Stomach (tissue), 9 donors: ENCODE results near the gene MAPKAPK3. TPM values are rescaled to one million over a fixed set of nuclear protein-coding genes. Genes with fewer than 3 reads are reported as not detected.
A peak's percentile ranks its signal among the peaks of the same experiment; 100 is the strongest.

Experiments
- DNase-seq, 2 donors: peaks; one replicate each; pipeline versions ENCODE4 v3.0.0 to v3.0.0-alpha.2; 2013 to 2019
- H3K27ac ChIP-seq, 5 donors: fragments of 200-600 bp in 4 of 5; sonication (generic) in 4 of 5; one replicate each; pipeline ENCODE4 v1.5.1; 2013 to 2019; ENCODE audit warnings: mild to moderate bottlenecking in 1 of 5, moderate library complexity in 1 of 5
- H3K27me3 ChIP-seq, 3 donors: fragments of 200-600 bp; sonication (generic); one replicate each; pipeline ENCODE4 v1.5.1; 2017 to 2019; ENCODE audit warnings: mixed run types in 1 of 3
- H3K36me3 ChIP-seq, 4 donors: fragments of 200-600 bp; sonication (generic); 1 replicate in 3 of 4; 2 replicates in 1 of 4; pipeline ENCODE4 v1.5.1; 2016 to 2019
- H3K4me1 ChIP-seq, 4 donors: fragments of 200-600 bp; sonication (generic); one replicate each; pipeline ENCODE4 v1.5.1; 2016 to 2019
- H3K4me3 ChIP-seq, 4 donors: fragments of 200-600 bp; sonication (generic) in 3 of 4; one replicate each; pipeline ENCODE4 v1.5.1; 2016 to 2019; ENCODE audit warnings: mild to moderate bottlenecking in 1 of 4
- H3K9me3 ChIP-seq, 4 donors: fragments of 200-600 bp; sonication (generic); one replicate each; pipeline ENCODE4 v1.5.1; 2016 to 2019
- EP300 ChIP-seq: sonication (generic); formaldehyde crosslinking; IDR thresholded peaks from one replicate; pipeline ENCODE4 v1.6.1; 2017; ENCODE audit warnings: antibody characterized with exemption
- POLR2A ChIP-seq, 4 donors: fragments of 450-650 bp; IDR thresholded peaks; one replicate each; pipeline ENCODE4 v1.6.1; 2016; ENCODE audit warnings: antibody characterized with exemption in 4 of 4, control low read depth in 2 of 4, mild to moderate bottlenecking in 1 of 4, moderate library complexity in 1 of 4
- POLR2AphosphoS5 ChIP-seq, 3 donors: sonication (generic); formaldehyde crosslinking; IDR thresholded peaks; one replicate each; pipeline ENCODE4 v1.6.1; 2016; ENCODE audit warnings: antibody characterized with exemption in 3 of 3
- WGBS, 5 donors: extraction: QIAGEN DNeasy Blood & Tissue Kit in 3 of 5; methylation state at CpG; one replicate each; pipeline versions ENCODE4 v1.1.5 to v1.1.7; 2013 to 2018; 5-methylcytosine and 5-hydroxymethylcytosine counted together
- intact Hi-C: fragments of 100-400 bp; cut with DNase I; formaldehyde crosslinking; loops from one replicate; pipeline ENCODE4 v1.15.1; 2023; ENCODE audit warnings: low total_unique reads
- polyA plus RNA-seq, 3 donors: library from polyadenylated mRNA; stranded (reverse); fragments of 200-250 nt; gene quantifications; one replicate each; pipeline ENCODE4 v1.2.3, GENCODE V29; 2013
- total RNA-seq, 5 donors: library from RNA; depleted of rRNA; stranded (reverse); fragments of >200 nt; gene quantifications; one replicate each; pipeline versions ENCODE4 v1.1.0 to v1.2.3, GENCODE V29; 2014 to 2016
- TF ChIP-seq, protein P1 (sequence below), 7 experiments: fragments of 450-650 bp in 4 of 7; fragments of 200-600 bp in 3 of 7; sonication (generic) in 3 of 7; IDR thresholded peaks; one replicate each; pipeline ENCODE4 v1.5.1; 2016 to 2019; ENCODE audit warnings: antibody characterized with exemption in 7 of 7, control low read depth in 2 of 7, mild to moderate bottlenecking in 1 of 7
- donor health status: healthy with polysubstance abuse.
- donor health status: Bipolar disorder and iron deficiency.
- donor health status: healthy.

The MAPKAPK3 gene
- total and polyA plus RNA-seq, 8 donors = 10.3 to 50.0 (median 29.4) TPM

DNA sequence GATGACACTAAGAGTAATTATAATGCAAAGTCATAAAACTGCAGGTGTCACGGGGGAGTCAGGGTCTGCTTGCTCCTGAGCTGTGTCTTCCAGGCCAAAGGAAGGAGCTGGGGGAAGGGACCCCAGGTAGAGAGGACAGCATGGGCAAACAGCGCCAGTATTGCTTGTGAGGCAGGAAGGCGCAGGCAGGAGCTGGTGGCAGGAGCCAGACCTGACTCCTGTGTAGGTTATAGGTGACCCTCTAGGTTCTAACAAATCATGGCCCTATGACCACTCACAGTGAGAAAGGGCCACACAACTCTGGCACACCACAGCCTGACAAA is 7.2 kb upstream of the MAPKAPK3 start:
- peak overlapping the region; percentile 59 to 83 (median 71) for H3K4me3 ChIP-seq
- TF ChIP-seq POLR2A (IDR thresholded peaks at IDR 0.05) (no peak), POLR2AphosphoS5 (IDR thresholded peaks at IDR 0.05) (no peak), EP300 (no peak)
- TF ChIP-seq, protein P1, sequence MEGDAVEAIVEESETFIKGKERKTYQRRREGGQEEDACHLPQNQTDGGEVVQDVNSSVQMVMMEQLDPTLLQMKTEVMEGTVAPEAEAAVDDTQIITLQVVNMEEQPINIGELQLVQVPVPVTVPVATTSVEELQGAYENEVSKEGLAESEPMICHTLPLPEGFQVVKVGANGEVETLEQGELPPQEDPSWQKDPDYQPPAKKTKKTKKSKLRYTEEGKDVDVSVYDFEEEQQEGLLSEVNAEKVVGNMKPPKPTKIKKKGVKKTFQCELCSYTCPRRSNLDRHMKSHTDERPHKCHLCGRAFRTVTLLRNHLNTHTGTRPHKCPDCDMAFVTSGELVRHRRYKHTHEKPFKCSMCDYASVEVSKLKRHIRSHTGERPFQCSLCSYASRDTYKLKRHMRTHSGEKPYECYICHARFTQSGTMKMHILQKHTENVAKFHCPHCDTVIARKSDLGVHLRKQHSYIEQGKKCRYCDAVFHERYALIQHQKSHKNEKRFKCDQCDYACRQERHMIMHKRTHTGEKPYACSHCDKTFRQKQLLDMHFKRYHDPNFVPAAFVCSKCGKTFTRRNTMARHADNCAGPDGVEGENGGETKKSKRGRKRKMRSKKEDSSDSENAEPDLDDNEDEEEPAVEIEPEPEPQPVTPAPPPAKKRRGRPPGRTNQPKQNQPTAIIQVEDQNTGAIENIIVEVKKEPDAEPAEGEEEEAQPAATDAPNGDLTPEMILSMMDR (IDR thresholded peaks at IDR 0.05) = no peak
- no peaks in the 10 kb centered on the region for H3K27me3 ChIP-seq
- H3K27ac ChIP-seq = peak overlapping the region; percentile 87 to 97 (median 91)
- H3K36me3 ChIP-seq = peaks cover 19 to 34% (median 33%) of the 10 kb centered on the region in 4 donors
- no peaks in the 10 kb centered on the region for H3K9me3 ChIP-seq
- peaks cover 51 to 91% (median 85%) of the 10 kb centered on the region in 4 donors for H3K4me1 ChIP-seq
- DNase-seq = no peak
- 81 to 90% (median 86%) methylated on average over 3 of the region's 3 CpGs for WGBS, 5 donors
- intact Hi-C loops = loop anchor here (5.0 kb wide), 1 partner anchor 37 kb away; no protein-coding TSS in a partner anchor

GRCh38 chr3:50610181-50610971 is 6.6 kb upstream of the MAPKAPK3 start:
- peak; percentile 84 to 89 for DNase-seq
- WGBS, 5 donors = 43 to 57% (median 53%) methylated on average over 4 to 6 of the region's 6 CpGs
- Histone ChIP-seq H3K27me3 (no peaks in the 10 kb centered on the region), H3K9me3 (no peaks in the 10 kb centered on the region), H3K4me3 (peak overlapping the region; percentile 59 to 83 (median 71)), H3K27ac (peak overlapping the region; percentile 87 to 97 (median 91)), H3K36me3 (peaks cover 19 to 29% (median 28%) of the 10 kb centered on the region in 4 donors), H3K4me1 (peaks cover 45 to 84% (median 79%) of the 10 kb centered on the region in 4 donors)
- intact Hi-C loops = loop anchor here (5.0 kb wide), 1 partner anchor 38 kb away; no protein-coding TSS in a partner anchor
- TF ChIP-seq EP300 (no peak), POLR2AphosphoS5 (IDR thresholded peaks at IDR 0.05) (peak in 1 of 3 donors; percentile 24)

DNA sequence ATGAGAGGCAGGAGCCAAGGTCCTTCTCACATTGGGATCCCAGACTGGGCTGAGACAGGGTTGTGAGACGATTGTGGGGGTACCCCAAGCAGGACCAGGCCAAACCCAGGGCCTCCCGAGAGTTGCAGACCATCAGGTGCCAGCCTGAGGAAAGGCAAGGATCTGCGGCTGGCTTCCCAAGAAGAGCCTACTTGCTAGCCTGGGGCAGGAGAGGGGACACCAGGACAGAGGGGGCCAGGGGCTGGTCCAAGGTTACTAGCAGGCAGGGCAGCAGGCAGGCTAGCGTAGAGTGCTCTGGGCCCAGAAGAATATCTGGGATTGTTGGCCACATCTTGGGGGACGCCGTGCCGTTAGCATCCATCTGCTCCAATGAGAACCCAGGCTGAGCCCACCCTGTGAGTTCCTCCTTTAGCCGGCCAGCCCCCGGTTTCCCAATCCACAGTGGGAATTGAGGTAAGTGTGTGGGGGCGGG is 5.9 kb upstream of the MAPKAPK3 start:
- H3K36me3 ChIP-seq = peaks cover 19 to 26% (median 25%) of the 10 kb centered on the region in 4 donors
- no peak for DNase-seq
- 5 to 9% (median 6%) methylated on average over 10 of the region's 10 CpGs for WGBS, 5 donors
- H3K27ac ChIP-seq = peak overlapping the region; percentile 87 to 97 (median 91)
- H3K9me3 ChIP-seq = no peaks in the 10 kb centered on the region
- peak overlapping the region; percentile 59 to 83 (median 71) for H3K4me3 ChIP-seq
- TF ChIP-seq POLR2AphosphoS5 (IDR thresholded peaks at IDR 0.05) (no peak), EP300 (no peak)
- TF ChIP-seq, protein P1 (IDR thresholded peaks at IDR 0.05) = no peak
- H3K4me1 ChIP-seq = peaks cover 41 to 83% (median 77%) of the 10 kb centered on the region in 4 donors
- H3K27me3 ChIP-seq = no peaks in the 10 kb centered on the region
- intact Hi-C loops = loop anchor here (5.0 kb wide), 1 partner anchor 39 kb away; no protein-coding TSS in a partner anchor

DNA sequence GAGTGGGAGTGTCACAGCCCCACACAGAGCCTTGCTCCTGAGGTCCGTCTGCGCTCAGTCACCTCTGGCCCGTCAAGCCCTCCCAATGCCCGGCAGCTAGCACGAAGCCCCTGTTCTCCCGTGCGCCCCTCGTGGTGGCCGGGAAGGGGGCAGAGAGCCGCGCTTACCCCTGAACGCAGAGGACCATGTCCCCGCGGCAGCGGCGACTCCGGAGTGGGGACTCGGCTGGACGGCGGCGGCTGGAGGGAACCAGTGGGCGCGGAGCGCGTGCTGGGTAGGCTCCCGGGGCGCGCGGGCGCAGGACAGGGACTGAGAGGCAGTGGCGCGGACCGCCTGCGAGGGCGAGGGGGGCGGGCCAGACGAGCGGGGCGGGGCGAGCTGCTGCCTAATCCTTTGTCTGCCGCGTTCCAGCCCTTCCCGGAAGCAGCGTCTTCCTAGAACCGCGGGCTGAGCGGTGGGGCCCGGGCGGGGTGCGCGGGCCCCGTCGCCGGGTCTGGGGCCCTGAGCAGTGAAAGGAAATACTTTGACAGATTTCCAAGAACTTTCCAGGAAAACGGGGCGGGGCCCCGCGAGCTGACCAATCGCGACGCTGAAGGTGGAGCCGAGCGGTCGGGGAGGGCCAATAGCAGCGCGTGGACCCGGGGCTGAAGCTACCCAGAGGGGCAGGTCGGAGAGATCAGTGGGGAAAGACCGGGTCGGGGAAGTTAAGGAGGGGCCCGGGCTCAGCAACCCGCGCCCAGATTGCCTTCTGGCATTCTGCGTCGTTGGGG is 5.3 kb upstream of the MAPKAPK3 start, which contains the start of gene CISH:
Gene CISH, minus strand, starts transcription at position 311 of the 770 bp plus-strand sequence. Its CDS starts 124 bp downstream, at position 187.
- Histone ChIP-seq H3K9me3 (no peaks in the 10 kb centered on the region), H3K27me3 (no peaks in the 10 kb centered on the region), H3K36me3 (peaks cover 17 to 20% (median 19%) of the 10 kb centered on the region in 4 donors), H3K27ac (peak within 1 kb of the TSS; percentile 87 to 97 (median 91)), H3K4me3 (peak within 1 kb of the TSS; percentile 59 to 83 (median 71)), H3K4me1 (peaks cover 40 to 82% (median 76%) of the 10 kb centered on the region in 4 donors)
- TF ChIP-seq, protein P1 (IDR thresholded peaks at IDR 0.05) = peak in 2 of 7 experiments; percentile 5 to 8
- peak; percentile 20 to 94 (median 84) for TF ChIP-seq POLR2AphosphoS5 (IDR thresholded peaks at IDR 0.05)
- no peak for TF ChIP-seq EP300
- peak in 1 of 4 donors; percentile 46 for TF ChIP-seq POLR2A (IDR thresholded peaks at IDR 0.05)
- peak; percentile 94 to 98 for DNase-seq
- 0 to 1% (median 0%) methylated on average over 44 to 75 of the region's 75 CpGs for WGBS, 5 donors
- intact Hi-C loops = loop anchor here (5.0 kb wide), 1 partner anchor 39 kb away; no protein-coding TSS in a partner anchor
